ENCODE results near the gene CA6. TPM values are rescaled to one million over a fixed set of nuclear protein-coding genes. Genes with fewer than 3 reads are reported as not detected.
A peak's percentile ranks its signal among the peaks of the same experiment; 100 is the strongest.
"Not testable (repeated sequence)": the region's sequence is repeated elsewhere in the genome, so short reads cannot be mapped to it uniquely, and the experiment has no call there.

Gene CA6
- polyA plus RNA-seq, 2 of the 4 experiments (the other 2 are of a cell fraction) = not detected

- H3K4me3 ChIP-seq = no peak overlapping the region
- ChIA-PET CTCF (interaction anchor here (0.9 to 3.6 kb wide), 8 partner anchors 12 to 186 kb away, joined by 3 to 34 read pairs (median 6); no protein-coding TSS in a partner anchor), POLR2A (interaction anchor here (1.0 kb wide), 1 partner anchor 35 kb away, joined by 5 read pairs; no protein-coding TSS in a partner anchor)
- H3K27ac ChIP-seq = peak overlapping the region; percentile 34 to 78; a peak in 4 of 6 replicates
- TF ChIP-seq SMC3 (IDR thresholded peaks at IDR 0.05) = no peak
- no peak for TF ChIP-seq CEBPB (IDR thresholded peaks at IDR 0.05)
- TF ChIP-seq CTCF (IDR thresholded peaks at IDR 0.05) = no peak
- no peak for TF ChIP-seq GATA3 (IDR thresholded peaks at IDR 0.05; ENCODE audit: borderline replicate concordance)
- no peak for TF ChIP-seq HES2 (IDR thresholded peaks at IDR 0.05)
- no peak for TF ChIP-seq CBX8 (IDR thresholded peaks at IDR 0.05)
- no peak for TF ChIP-seq CHD2 (IDR thresholded peaks at IDR 0.05; ENCODE audit: low read length, partially characterized antibody)
- TF ChIP-seq EP300 (IDR thresholded peaks at IDR 0.05) = no peak
- no peak for TF ChIP-seq FOSL2 (IDR thresholded peaks at IDR 0.05)
- no peak for TF ChIP-seq FOSL2 (CRISPR knock-in tag; IDR thresholded peaks at IDR 0.05)
- no peak for TF ChIP-seq FOXS1 (CRISPR knock-in tag; IDR thresholded peaks at IDR 0.05)
- no peak for TF ChIP-seq CHD4 (IDR thresholded peaks at IDR 0.05; ENCODE audit: borderline replicate concordance)
- no peak for TF ChIP-seq RFX5 (IDR thresholded peaks at IDR 0.05)
- no peak for TF ChIP-seq EHF (CRISPR knock-in tag; IDR thresholded peaks at IDR 0.05)
- TF ChIP-seq HOXB13 (CRISPR knock-in tag; IDR thresholded peaks at IDR 0.05; ENCODE audit: low read depth) = no peak
- TF ChIP-seq KDM5A (IDR thresholded peaks at IDR 0.05) = no peak
- TF ChIP-seq NPAS2 (CRISPR knock-in tag; IDR thresholded peaks at IDR 0.05; ENCODE audit: borderline replicate concordance) = no peak
- no peak for TF ChIP-seq FOSB (CRISPR knock-in tag; IDR thresholded peaks at IDR 0.05)
- no peak for TF ChIP-seq HOXA7 (CRISPR knock-in tag; IDR thresholded peaks at IDR 0.05)
- TF ChIP-seq E2F6 (IDR thresholded peaks at IDR 0.05; ENCODE audit: borderline replicate concordance, low read depth) = no peak
- no peak for TF ChIP-seq RCOR1 (IDR thresholded peaks at IDR 0.05; ENCODE audit: low read depth, low read length)
- no peak for DNase-seq (ENCODE audit: low read depth in 1 of 2, low spot score in 1 of 2)
- H3K4me2 ChIP-seq = peak overlapping the region; percentile 25; the same call in 1 of the 3 replicates
- peaks cover 42% of the 10 kb centered on the region for H3K4me1 ChIP-seq
- 55% methylated on average over 3 of the region's 3 CpGs for WGBS (ENCODE audit: missing lambda C conversion rate)
- no peak for FAIRE-seq
- ATAC-seq = no peak
- no peaks in the 10 kb centered on the region for H3K9me3 ChIP-seq
Observed at GRCh38 chr1:8915446-8915845, 30.2 kb upstream of the CA6 start.

GRCh38 chr1:8917536-8917935 lies 28.1 kb upstream of the CA6 start:
- not testable (repeated sequence) for DNase-seq (ENCODE audit: low read depth in 1 of 2, low spot score in 1 of 2); H3K4me3 ChIP-seq; FAIRE-seq; H3K4me2 ChIP-seq; ATAC-seq; H3K9me3 ChIP-seq
- peaks cover 26% of the 10 kb centered on the region for H3K4me1 ChIP-seq
- ChIA-PET POLR2A (interaction anchor here (0.9 kb wide), 1 partner anchor 646 kb away, joined by 3 read pairs; no protein-coding TSS in a partner anchor), CTCF (interaction anchor here (0.7 to 7.3 kb wide), 30 partner anchors 9 to 204 kb away, joined by 3 to 103 read pairs (median 6); no protein-coding TSS in a partner anchor)
- H3K27ac ChIP-seq = peak overlapping the region in 1 of 2 experiments; percentile 77; a peak in 3 of 6 replicates
- WGBS (ENCODE audit: missing lambda C conversion rate) = 78% methylated on average over 10 of the region's 10 CpGs

GRCh38 chr1:8922962-8923361 lies 22.7 kb upstream of the CA6 start:
- Histone ChIP-seq H3K27ac (no peak overlapping the region), H3K4me1 (0 out of 3 replicates have a peak, but pooled peaks cover 3% of the 10 kb centered on the region), H3K9me3 (no peaks in the 10 kb centered on the region), H3K4me3 (no peak overlapping the region), H3K4me2 (no peak overlapping the region)
- ATAC-seq (no peak), FAIRE-seq (no peak), DNase-seq (ENCODE audit: low read depth in 1 of 2, low spot score in 1 of 2) (no peak)
- POLR2A ChIA-PET = no interaction called here
- CTCF ChIA-PET = interaction anchor here (2.2 to 7.3 kb wide), 2 partner anchors 64 to 82 kb away, joined by 16 to 103 read pairs; no protein-coding TSS in a partner anchor
- WGBS (ENCODE audit: missing lambda C conversion rate) = 88% methylated on average over 7 of the region's 9 CpGs
- TF ChIP-seq NR3C1 (IDR thresholded peaks at IDR 0.05) (no peak), ATOH8 (CRISPR knock-in tag; IDR thresholded peaks at IDR 0.05; ENCODE audit: low read depth) (no peak), HMGXB4 (CRISPR knock-in tag; IDR thresholded peaks at IDR 0.05; ENCODE audit: borderline replicate concordance) (no peak), CBX2 (IDR thresholded peaks at IDR 0.05; ENCODE audit: borderline replicate concordance, low read depth) (no peak), CTCF (IDR thresholded peaks at IDR 0.05) (no peak), RARB (CRISPR knock-in tag; IDR thresholded peaks at IDR 0.05) (no peak), EHF (CRISPR knock-in tag; IDR thresholded peaks at IDR 0.05) (no peak), HOXB5 (CRISPR knock-in tag; IDR thresholded peaks at IDR 0.05) (no peak), RNF2 (IDR thresholded peaks at IDR 0.05; ENCODE audit: borderline replicate concordance, low read depth) (no peak)

Data from A549 (cell line).